ENCODE results near the gene QSOX1. TPM values are rescaled to one million over a fixed set of nuclear protein-coding genes. Genes with fewer than 3 reads are reported as not detected.

QSOX1 gene
- total RNA-seq, 2 donors from 2014 or later, result 82.4 to 168 TPM

DNA sequence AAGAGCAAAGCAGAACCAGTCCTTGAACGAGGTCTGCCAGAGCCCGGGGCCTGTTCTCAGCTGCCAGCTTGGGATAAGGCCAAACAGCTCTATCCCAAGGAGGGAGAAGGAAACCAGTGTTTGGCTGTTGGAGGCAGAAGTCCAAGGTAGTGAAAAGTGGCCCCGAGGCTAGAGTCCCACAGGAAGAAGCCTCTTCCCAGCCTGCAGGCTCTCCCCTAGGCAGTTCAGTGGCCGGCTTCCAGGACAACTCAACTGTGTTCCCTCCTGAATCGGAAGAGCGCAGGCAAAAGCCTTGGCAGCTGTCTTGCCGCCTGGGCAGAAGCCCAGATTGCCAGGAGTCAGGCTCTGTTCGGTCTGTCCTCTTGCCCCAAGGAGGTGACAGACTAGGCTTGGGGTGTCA is 19.3 kb downstream of the QSOX1 start:
- H3K27me3 ChIP-seq (replicated peaks; ENCODE audit: insufficient read depth), result no peaks in the 10 kb centered on the region
- peak overlapping the region in 1 of 2 donors; percentile 13 for H3K27ac ChIP-seq
- H3K9me3 ChIP-seq, result no peaks in the 10 kb centered on the region
- TF ChIP-seq, protein P1, sequence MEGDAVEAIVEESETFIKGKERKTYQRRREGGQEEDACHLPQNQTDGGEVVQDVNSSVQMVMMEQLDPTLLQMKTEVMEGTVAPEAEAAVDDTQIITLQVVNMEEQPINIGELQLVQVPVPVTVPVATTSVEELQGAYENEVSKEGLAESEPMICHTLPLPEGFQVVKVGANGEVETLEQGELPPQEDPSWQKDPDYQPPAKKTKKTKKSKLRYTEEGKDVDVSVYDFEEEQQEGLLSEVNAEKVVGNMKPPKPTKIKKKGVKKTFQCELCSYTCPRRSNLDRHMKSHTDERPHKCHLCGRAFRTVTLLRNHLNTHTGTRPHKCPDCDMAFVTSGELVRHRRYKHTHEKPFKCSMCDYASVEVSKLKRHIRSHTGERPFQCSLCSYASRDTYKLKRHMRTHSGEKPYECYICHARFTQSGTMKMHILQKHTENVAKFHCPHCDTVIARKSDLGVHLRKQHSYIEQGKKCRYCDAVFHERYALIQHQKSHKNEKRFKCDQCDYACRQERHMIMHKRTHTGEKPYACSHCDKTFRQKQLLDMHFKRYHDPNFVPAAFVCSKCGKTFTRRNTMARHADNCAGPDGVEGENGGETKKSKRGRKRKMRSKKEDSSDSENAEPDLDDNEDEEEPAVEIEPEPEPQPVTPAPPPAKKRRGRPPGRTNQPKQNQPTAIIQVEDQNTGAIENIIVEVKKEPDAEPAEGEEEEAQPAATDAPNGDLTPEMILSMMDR (IDR thresholded peaks at IDR 0.05), result no peak
- H3K4me1 ChIP-seq (ENCODE audit: control insufficient read depth in 1 of 2, low read depth in 2 of 2), result peaks cover 7 to 11% of the 10 kb centered on the region in 2 donors
- DNase-seq (ENCODE audit: low spot score) (peak; percentile 43), ATAC-seq (ENCODE audit: insufficient number of reproducible peaks, low FRiP score, low read depth) (peak; percentile 63)
- no peaks in the 10 kb centered on the region for H3K36me3 ChIP-seq
- H3K4me3 ChIP-seq, result no peak overlapping the region

GRCh38 chr1:180175291-180175690 is 20.6 kb downstream of the QSOX1 start:
- no peak overlapping the region for H3K4me3 ChIP-seq
- no peak overlapping the region for H3K27ac ChIP-seq
- DNase-seq (ENCODE audit: low spot score), result no peak
- peaks cover 7 to 11% of the 10 kb centered on the region in 2 donors for H3K4me1 ChIP-seq (ENCODE audit: control insufficient read depth in 1 of 2, low read depth in 2 of 2)
- TF ChIP-seq, protein P1 (IDR thresholded peaks at IDR 0.05), result no peak
- H3K27me3 ChIP-seq (replicated peaks; ENCODE audit: insufficient read depth), result no peaks in the 10 kb centered on the region
- ATAC-seq (ENCODE audit: insufficient number of reproducible peaks, low FRiP score, low read depth), result no peak
- H3K36me3 ChIP-seq, result no peaks in the 10 kb centered on the region
- no peaks in the 10 kb centered on the region for H3K9me3 ChIP-seq

- TF ChIP-seq, protein P1 (IDR thresholded peaks at IDR 0.05), result no peak
- no peak overlapping the region for H3K27ac ChIP-seq
- H3K36me3 ChIP-seq, result no peaks in the 10 kb centered on the region
- H3K9me3 ChIP-seq, result no peaks in the 10 kb centered on the region
- H3K27me3 ChIP-seq (replicated peaks; ENCODE audit: insufficient read depth), result no peaks in the 10 kb centered on the region
- no peak overlapping the region for H3K4me3 ChIP-seq
- ATAC-seq (ENCODE audit: insufficient number of reproducible peaks, low FRiP score, low read depth), result no peak
- peaks cover 7 to 11% of the 10 kb centered on the region in 2 donors for H3K4me1 ChIP-seq (ENCODE audit: control insufficient read depth in 1 of 2, low read depth in 2 of 2)
- no peak for DNase-seq (ENCODE audit: low spot score)
These were observed 21.1 kb downstream of the QSOX1 start for GRCh38 chr1:180175806-180176205.

- H3K4me3 ChIP-seq, result no peak overlapping the region
- no peaks in the 10 kb centered on the region for H3K9me3 ChIP-seq
- no peaks in the 10 kb centered on the region for H3K27me3 ChIP-seq (replicated peaks; ENCODE audit: insufficient read depth)
- no peak overlapping the region for H3K27ac ChIP-seq
- no peak for DNase-seq (ENCODE audit: low spot score)
- TF ChIP-seq, protein P1 (IDR thresholded peaks at IDR 0.05), result no peak
- ATAC-seq (ENCODE audit: insufficient number of reproducible peaks, low FRiP score, low read depth), result no peak
- H3K4me1 ChIP-seq (ENCODE audit: control insufficient read depth in 1 of 2, low read depth in 2 of 2), result peaks cover 7 to 11% of the 10 kb centered on the region in 2 donors
- H3K36me3 ChIP-seq, result no peaks in the 10 kb centered on the region
These were observed 22.3 kb downstream of the QSOX1 start for GRCh38 chr1:180176965-180177364.

DNA sequence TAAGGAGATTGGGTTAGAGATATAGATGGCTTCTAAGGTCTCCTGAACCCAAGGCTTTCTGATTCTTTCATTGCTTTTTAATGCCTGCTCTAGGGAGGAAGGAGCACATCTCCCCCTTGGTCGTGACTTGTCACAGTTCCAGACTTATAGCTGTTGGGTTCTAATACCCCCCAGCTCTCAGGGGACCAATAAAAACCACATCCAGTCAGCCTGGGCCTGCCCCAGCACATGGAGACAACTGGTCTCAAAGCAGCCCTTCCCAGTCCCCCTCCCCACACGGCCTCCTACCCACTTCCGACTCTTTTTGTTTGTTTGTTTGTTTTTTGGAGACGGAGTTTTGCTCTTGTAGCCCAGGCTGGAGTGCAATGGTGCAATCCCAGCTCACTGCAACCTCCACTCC is 23.3 kb downstream of the QSOX1 start:
- Histone ChIP-seq H3K9me3 (no peaks in the 10 kb centered on the region), H3K27me3 (replicated peaks; ENCODE audit: insufficient read depth) (no peaks in the 10 kb centered on the region), H3K4me3 (no peak overlapping the region), H3K27ac (no peak overlapping the region), H3K36me3 (no peaks in the 10 kb centered on the region), H3K4me1 (ENCODE audit: control insufficient read depth in 1 of 2, low read depth in 2 of 2) (peaks cover 7 to 11% of the 10 kb centered on the region in 2 donors)
- ATAC-seq (ENCODE audit: insufficient number of reproducible peaks, low FRiP score, low read depth) (no peak), DNase-seq (ENCODE audit: low spot score) (no peak)
- TF ChIP-seq, protein P1 (IDR thresholded peaks at IDR 0.05), result no peak
